NCI-H128 (cell line): ENCODE data around the gene MICALL2.

Experiments used
- DNase-seq: peaks from one replicate; lab custom pipeline; 2025; ENCODE audit not compliant: unreplicated experiment; lab: John Stamatoyannopoulos, UW

Gene MICALL2

DNA sequence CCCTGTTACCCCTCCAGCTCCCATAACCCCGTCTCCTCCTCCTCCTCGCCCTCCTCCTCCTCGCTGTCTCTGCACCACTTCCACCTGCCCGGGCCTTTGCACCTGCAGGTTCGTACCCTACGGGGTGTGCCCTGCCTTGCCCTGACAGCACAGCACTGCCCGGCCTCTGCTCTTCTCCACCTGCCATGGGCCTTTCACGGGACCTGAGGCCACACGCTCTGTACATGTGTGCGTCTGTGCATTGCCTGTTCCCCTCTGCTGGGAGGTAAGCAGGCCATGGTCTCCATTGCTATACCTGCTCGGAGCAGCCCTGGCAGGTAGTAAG lies 40.0 kb downstream of the MICALL2 start:
- no peak for DNase-seq

DNA sequence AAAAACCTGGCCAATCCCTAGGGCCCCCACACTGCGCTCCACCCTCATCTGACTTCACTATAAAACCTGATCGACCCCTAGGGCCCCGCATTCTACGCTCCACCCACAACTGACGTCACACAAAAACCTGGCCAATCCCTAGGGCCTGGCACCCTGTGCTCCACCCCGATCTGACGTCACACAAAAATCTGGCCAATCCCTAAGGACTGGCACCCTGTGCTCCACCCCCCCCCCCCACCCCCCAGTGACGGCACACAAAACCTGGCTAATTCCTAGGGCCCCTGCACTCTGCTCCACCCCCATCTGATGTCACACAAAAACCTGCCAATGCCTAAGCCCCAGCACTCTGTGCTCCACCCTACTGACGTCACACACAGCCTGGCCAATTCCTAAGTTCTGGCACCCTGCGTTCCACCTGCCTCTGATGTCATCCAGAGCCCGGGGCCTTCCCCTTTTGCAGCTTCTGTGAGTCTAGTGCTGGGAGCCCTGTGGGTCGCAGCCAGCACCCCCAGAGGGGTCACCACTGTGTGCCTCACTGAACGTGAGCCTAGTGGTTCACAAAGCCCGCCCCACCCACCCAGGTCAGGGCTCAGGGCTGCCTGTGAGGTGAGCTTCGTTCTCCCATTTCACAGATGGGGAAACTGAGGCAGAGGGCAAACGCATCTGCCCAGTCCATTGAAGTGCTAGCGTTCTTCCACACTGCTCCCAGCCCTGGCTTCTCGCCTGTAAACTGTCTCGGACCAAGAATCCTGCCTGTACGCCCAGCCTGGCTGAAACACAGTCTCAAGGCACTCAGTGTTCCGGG lies 40.6 kb downstream of the MICALL2 start:
- DNase-seq = no peak

DNA sequence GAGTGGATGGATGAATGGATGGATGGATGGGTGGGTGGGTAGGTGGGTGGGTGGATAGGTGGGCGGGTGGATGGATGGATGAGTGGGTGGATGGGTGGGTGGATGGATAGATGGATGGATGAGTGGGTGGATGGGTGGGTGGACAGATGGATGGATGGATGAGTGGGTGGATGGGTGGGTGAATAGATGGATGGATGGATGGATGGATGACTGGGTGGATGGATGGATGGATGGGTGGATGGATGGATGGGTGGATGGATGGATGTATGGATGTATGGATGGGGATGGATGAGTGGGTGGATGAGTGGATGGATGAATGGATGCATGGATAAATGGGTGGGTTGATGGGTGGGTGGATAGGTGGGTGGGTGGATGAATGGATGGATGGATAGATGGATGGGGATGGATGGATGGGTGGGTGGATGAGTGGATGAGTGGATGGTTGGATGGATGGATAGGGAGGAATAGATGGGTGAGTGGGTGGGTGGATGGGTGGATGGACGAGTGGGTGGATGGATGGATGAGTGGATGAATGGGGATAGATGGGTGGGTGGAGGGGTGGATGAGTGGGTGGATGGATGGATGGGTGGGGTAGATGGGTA lies 43.8 kb downstream of the MICALL2 start:
- DNase-seq = no peak

DNA sequence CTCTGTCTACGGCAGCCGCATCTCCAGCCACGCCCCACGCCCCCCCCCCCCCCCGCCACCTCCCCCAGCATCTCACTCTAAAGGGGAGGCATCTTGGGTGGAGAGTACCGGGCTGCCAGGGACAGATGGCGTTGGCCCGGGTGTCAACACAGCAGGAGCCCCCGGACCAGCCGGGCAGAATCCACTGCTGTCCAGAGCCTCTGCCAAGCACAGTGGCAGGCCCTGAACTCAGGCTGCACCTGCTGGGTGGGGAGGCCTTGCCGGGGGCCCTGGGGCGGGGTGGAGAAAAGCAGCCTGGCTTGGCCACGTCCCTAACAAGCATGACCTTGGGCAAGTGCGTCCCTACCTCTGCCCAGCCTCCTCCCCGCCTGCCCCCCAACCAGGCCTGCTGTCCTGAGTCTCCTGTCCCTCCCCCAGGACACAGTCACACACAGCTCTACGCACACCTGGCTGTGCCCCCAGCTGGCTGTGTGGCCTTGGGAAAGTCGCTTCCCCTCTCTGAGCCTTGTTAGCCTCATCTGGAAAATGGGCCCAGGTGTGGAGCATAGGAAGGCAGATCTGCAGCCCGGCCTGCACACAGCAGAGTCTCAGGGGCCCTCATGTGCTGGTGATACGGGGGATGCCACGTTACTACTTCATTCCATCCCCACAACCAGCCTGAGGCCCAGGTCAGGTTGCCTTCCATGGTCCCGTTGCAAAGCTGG lies 45.2 kb downstream of the MICALL2 start:
- DNase-seq = no peak

DNA sequence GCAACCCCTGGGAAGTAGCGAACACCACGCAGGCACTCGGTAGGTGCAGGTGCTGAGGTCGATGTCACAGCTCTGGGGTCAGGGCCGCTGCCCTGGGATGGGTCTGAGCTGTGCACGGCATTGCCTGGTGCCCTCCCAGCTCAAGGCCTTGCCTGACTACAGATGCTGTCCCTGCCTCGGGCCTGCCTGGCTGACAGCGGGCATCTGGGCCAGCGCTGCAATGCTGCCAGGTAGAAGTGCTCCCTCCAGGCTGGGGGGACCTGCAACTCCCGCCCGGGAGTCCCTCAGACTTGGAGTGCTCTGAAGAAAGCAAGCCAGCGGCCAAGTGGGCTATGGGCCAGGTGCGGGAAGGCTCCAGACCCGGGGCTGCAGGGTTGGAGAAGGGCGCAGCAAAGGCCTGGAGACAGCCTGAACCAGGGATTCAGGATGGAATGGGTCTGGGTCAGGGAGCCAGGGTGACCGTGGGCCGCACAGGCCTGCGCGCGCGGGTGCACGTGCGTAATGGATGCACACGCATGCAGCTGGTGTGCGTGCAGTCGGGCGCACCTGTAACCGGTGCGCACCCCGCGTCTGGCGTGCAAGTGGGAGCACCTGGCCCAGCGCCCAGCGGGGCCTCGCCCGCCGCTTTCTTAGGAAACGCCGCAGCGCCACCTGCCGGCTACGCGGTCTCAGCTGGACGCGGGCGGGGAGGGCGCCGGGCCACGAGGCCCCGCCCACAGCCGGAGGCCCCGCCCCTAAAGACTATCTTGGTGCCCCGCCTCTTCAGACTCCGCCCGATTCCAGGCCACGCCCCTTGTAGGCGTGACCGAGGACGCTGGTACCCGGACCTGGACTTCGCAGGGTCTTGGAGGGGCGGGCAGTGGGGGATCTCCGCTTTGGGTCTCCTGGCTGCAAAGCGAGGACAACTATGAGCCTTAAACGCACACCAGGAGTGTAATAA lies 46.7 kb downstream of the MICALL2 start:
- peak; percentile 64 for DNase-seq

DNA sequence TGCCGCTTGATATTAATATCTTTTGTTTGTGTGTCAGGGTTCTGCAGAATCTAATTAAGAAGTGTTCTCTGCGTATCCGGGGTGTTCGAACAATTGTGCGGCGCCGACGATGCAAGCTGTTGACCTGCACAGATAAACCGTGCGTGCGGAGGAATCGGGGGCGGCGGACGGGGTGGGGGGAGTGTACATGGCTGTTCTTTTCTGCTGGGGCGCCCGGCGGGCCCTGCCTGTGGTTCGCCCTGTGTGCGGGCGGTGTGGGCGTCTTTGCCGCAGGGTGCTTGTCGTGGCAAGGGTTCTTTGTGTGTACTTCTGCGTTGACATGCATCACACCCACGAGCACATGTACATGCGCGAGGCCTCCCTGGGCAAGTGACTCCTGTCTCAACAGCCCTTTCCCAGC lies 47.9 kb downstream of the MICALL2 start:
- no peak for DNase-seq

DNA sequence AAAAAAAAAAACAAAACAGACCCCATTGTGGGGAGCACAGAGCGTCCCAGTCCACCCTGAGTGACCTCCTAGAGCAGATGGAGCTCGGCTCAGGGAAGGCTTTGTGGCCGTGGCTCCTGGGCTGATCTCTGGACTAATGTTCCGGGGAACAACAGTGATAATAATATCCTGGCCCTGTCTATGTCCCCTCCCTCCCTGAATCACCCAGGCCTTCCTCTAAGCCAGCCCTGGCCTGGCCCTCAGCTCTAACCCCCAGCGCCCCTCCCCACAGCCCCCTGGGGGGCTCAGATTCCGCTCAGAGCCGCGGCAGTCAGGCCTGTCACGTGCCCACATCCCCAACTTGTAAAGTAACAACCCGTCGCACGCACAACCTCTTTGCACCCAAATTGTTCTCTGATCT lies 48.3 kb downstream of the MICALL2 start:
- DNase-seq = no peak

DNA sequence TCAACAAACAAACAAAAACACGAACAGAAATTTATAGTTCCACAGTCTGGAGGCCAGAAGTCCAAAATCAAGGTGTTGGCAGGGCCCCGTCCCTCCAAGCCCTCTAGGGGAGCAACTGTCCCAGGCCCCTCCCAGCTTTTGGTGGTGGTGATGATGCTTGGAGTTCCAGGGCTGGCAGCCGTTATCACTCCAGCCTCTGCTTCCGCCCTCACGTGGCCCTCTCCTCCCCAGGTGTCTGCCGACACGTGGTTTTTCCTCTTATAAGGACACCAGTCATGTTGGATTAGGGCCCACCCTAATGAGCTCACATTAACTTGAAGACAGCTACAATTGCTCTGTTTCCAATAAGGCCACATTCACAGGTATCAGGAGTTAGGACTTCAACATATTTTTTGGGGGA lies 49.7 kb downstream of the MICALL2 start:
- no peak for DNase-seq

DNA sequence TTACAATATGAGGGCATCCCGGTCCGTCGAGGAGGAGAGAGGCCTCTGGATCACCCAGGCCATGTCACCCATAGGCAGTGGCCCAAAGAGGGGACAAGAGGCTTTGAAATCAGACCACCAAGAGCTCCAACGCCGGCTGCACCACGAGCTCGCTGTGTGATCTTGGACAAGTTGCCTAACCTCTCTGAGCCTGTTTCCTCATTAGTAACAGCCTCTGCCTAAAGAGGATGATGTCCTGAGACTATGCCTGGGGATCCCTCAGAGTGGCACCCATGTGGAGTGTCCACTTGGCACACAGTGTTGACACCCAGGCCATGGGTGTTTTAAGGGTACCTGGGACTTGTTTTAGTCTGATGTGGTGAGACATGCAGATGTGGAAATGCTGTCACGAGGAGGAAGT lies 50.8 kb downstream of the MICALL2 start:
- DNase-seq = no peak

DNA sequence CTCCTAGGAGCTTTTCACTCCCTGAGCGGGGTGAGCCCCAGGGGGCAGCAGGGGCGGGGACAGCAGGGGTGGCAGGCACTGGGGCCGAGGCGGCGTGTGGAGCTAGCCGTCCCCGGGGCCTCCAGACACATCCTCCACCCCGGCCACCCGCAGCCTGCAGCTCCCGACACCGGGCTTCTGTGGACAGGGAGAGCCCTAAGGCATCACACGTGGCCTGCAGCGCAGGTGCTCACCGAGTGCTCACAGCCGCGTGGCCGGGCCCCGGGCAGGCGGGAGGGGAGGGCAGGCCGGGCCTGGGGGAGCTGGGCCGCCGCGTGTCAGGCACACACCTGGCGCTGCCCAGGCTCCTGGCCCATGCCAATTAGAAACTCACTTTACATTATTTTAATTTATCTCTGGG lies 51.4 kb downstream of the MICALL2 start:
- peak; percentile 7 for DNase-seq

DNA sequence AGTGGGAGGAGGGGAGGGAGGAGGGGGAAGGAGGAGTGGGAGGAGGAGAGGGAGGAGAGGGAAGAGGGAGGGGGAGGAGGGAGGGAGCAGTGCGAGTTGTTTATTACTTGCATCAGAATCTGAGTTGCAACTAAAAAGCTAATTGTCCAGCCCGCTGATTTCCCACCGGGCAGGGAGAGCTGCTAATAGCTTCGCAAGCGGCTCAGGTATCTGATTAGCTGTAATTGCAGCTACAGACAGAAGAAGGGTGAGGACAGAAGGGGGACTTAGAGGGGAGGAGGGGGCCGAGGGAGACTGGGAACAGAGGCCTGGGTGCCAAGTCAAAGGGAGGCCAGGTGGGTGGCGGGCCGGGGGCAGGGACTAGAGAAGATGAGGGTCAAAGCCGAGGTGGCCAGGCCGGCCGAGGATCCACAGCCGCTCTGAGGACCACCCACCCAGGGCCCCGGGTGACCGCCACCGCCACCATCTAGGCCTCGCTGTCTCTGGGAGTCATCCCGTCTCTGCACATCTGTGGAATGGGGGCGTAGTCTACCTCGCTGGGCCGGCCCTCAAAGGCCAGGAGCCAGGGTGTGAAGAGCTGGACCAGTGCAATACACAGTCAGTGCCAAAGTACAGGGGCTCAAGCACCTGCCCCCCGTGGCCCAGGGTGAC lies 54.2 kb downstream of the MICALL2 start:
- no peak for DNase-seq

DNA sequence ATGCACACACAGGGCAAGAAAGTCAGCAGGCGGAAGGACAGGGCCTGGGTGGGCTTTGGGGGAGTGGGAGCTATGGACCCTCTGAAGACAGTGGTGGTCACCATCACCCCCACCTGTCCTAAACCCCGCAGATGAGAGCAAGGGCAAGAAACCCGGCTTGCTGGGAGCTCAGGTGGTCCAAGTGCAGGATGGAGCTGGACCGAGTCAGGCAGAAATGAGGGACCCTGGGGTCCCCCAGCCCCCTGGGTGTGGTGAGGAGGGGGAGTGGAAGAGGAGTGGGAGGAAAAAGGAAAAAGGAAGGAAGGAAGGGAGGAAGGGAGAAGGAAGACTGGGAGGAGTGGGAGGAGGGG lies 54.8 kb downstream of the MICALL2 start:
- DNase-seq = no peak

DNA sequence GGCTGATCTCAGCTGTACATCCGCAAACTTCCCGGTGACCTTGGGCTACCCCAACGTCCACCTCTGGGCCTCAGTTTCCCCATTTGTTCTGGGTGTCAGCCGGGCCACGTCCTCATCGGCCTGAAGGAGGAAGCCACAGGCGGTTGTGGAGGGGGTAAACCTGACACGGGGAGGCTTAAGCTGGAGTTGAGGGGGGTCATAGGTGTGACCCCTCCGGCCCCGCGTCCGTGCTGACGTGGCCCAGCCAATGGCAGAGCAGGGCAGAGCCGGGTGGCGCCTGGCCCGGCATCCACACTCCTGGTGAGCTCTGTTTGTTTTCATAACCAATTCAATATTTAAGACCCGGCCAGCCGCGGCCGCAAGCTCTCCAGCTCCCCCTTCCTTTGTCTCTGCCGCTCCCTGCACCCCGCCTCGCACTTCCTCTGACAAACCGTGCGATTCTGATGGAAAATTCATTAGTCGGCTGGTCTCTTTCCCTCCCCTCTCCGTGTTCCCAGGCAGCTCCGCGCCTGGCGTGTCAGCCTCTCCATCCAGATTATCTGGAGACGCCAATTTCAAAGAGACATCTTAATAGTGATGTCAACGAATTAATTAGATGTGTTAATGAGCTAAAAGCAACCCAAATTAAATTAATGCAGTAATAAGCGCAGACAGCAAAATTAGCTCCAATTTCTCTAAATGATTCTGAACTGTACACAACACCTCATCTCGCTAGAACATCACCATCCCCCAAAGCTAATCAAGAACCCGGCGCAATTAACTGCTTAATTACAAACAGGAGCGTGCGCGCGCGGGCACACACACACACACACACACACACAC lies 55.4 kb downstream of the MICALL2 start:
- no peak for DNase-seq

DNA sequence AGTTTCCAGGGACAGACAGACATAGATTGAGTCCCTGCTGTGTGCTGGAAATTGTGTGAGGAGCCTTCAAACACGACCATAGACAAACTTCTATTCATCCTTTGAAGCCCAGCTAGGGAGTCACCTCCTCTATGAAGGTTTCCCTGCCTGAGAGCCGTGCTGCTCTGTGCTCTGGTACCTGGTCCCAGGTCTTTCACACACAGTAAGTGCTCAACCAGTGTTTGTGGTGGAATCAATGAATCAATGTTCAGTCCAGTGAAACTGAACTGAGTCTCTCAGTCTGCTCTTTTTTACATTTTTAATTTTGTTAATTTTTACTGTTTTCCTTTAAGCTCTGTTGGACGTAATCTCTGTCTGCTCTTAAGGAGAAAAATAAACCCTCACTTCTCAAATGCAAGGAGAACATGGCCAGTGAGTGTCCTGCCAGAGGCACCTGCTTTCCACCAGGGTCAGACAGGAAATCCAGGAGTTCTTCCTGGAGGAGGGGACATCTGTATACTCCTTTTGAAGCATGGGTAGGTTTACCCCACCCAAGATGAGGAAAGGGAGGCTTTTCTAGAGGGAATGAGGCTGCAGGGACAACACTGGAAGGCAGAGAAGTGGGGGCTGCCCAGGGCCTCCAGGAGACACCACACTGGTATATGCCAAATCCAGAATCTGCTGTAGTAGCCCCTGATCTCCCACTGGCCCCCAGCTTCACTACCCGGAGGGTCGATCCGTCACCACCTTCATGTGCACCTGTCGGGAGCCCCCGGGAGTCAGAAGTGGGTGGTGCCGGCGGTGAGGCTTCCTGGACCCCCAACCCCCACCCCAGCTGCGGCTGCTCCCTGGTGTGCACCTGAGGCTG lies 56.3 kb downstream of the MICALL2 start:
- no peak for DNase-seq

DNA sequence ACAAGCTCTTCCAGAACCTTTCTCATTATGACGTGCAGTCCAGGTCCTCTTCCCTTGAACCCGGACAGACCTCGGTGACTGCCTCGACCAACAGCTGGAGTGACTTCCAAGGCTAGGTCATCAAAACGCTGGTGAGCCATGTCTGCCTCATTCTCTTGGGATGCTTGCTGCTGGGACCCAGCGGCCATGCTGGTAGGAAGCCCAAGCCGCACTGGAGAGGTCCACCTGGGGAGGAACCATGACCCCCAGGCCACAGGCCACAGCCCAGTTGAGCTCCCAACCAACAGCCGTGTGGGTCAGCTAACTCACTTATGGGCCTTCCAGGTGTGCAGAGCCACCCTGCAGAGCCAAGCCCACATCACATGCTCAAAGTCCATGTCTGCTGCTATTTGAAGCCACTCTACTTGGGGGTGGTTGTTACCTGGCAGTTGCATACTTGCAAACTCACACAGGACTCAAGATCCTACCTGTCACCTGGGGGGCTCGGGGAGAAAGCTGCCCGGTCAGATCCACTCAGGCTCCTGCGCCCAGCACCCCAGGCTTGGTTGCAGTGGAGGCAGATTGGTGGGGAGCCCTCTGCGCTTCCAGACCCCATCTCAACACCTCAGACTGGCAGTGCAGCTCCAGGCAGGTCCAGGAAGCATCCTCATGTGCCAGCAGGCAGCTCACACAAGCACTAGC lies 57.0 kb downstream of the MICALL2 start:
- no peak for DNase-seq

DNA sequence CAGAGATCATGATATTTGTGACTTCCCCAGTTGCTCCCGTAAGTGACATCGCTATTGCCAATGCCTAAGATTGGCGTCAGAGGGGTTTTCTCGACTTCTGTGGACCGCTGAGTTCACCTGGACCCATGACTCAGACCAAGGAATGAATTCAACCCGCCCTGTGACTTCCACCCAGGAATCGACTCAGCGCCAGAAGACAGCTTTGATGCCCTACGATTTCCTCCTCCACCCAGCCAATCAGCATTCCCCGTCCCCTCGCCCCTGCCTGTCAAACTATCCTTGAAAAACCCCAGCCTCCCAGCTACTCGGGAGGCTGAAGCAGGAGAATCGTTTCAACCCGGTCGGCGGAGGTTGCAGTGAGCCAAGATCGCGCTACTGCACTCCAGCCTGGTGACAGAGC lies 58.3 kb downstream of the MICALL2 start:
- no peak for DNase-seq

DNA sequence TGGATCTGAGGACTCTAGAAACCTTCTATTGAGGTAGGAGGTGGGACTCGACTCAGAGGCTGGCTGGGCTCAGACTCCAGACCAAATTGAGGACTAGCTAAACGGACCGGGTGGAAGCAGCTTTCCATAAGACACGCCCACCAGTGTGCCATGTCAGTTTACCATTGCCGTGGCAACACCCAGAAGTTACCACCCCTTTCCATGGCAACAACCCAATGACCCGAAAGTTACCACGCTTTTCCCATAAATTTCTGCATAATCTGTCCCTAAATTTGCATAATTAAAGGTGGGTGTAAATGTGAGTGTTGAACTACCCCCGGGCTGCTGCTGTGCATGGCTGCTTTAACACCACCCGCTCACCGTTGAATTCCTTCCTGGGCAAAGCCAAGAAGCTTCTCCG lies 58.9 kb downstream of the MICALL2 start:
- DNase-seq = no peak

DNA sequence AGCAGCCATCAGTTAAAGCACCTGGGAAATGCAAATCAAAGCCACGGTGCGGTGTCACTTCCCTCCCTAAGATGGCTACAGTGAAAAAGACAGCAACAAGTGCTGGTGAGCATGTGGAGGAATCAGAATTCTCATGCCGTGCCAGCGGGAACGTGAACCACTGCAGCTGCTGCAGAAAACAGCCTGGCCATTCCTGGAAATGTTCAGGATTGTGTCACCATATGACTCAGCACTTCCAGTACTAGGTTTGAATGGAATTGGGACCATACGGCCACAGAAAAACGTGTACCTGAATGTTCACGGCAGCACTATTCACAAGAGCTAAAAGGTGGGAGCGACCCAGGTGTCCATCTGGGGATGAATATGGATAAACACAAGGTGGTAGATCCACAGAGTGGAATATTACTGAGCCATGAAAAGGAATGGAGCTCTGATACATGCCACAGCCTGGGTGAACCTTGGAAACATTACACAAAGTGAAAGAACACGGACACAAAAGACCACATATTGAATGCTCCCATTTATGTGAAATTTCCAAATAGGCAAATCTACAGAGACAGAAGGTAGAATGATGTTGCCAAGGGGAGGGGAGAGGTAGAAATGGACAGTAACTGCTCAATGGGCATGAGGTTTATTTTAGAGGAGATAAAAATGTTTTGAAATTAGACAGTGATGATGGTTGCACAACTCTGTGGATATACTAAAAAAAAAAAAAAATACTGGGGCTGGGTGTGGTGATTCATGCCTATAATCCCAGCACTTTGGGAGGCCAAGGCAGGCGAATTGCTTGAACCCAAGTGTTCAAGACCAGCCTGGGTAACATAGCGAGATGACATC lies 61.6 kb downstream of the MICALL2 start:
- no peak for DNase-seq
